SK-N-SH (cell line): ENCODE data around the gene SERPINB5. TPM values are rescaled to one million over a fixed set of nuclear protein-coding genes. Genes with fewer than 3 reads are reported as not detected.

ENCODE experiments used
- CTCF ChIA-PET: fragments of 300-600, 350-600 bp; formaldehyde crosslinking; extraction: SDS; loops from one replicate; lab custom pipeline; 2021; lab: Yijun Ruan, JAX
- POLR2A ChIA-PET: fragments of 350-600 bp; sonication (Branson Sonifier 250); formaldehyde crosslinking; extraction: SDS; loops from one replicate; lab custom pipeline; 2020; ENCODE audit warnings: antibody characterized with exemption, inconsistent platforms; lab: Yijun Ruan, JAX
- DNase-seq: peaks from one replicate; pipeline ENCODE4 v3.0.0; 2012
- H2AFZ ChIP-seq: fragments of 200-600 bp; sonication (generic); 2 replicates; pipeline ENCODE4 v1.8.1; 2016; ENCODE audit warnings: antibody characterized with exemption, mild to moderate bottlenecking, low read depth
- H3F3A ChIP-seq: fragments of 200-600 bp; sonication (generic); replicated peaks from 2 replicates; pipeline ENCODE3; 2016; ENCODE audit warnings: antibody characterized with exemption, mild to moderate bottlenecking; ENCODE audit not compliant: insufficient read depth
- H3K27ac ChIP-seq, 2 experiments: fragments of 200-500 bp in 1 of 2; fragments of 200-600 bp in 1 of 2; sonication (Bioruptor generic) in 1 of 2; sonication (generic), shearing (Covaris generic) in 1 of 2; 2 replicates each; pipeline versions ENCODE4 v1.5.1 to v1.6.1; 2014 to 2016; ENCODE audit warnings: low read depth in 2 of 2, inconsistent platforms in 1 of 2, low read length in 1 of 2, mild to moderate bottlenecking in 1 of 2, mixed read lengths in 1 of 2
- H3K27me3 ChIP-seq: fragments of 200-600 bp; sonication (generic), shearing (Covaris generic); 2 replicates; pipeline ENCODE4 v1.6.1; 2016; ENCODE audit warnings: mixed run types; ENCODE audit not compliant: insufficient read depth
- H3K36me3 ChIP-seq, 2 experiments: fragments of 200-500 bp in 1 of 2; fragments of 200-600 bp in 1 of 2; sonication (Bioruptor generic) in 1 of 2; sonication (generic) in 1 of 2; replicated peaks in 1 of 2; 2 replicates each; pipeline versions ENCODE3 to v1.5.1; 2014 to 2016; ENCODE audit warnings: low read length in 1 of 2, mild to moderate bottlenecking in 1 of 2; ENCODE audit not compliant: insufficient read depth in 2 of 2, control insufficient read depth in 1 of 2
- H3K4me1 ChIP-seq, 2 experiments: fragments of 200-500 bp in 1 of 2; fragments of 200-600 bp in 1 of 2; sonication (Bioruptor generic) in 1 of 2; sonication (generic), shearing (Covaris generic) in 1 of 2; 2 replicates each; pipeline versions ENCODE4 v1.5.1 to v1.6.1; 2014 to 2016; ENCODE audit warnings: low read depth in 1 of 2, low read length in 1 of 2, mixed run types in 1 of 2; ENCODE audit not compliant: insufficient read depth in 2 of 2, control insufficient read depth in 1 of 2
- H3K4me2 ChIP-seq: fragments of 200-600 bp; sonication (generic), shearing (Covaris generic); 2 replicates; pipeline ENCODE4 v1.6.1; 2017; ENCODE audit warnings: mixed run types
- H3K4me3 ChIP-seq, 2 experiments: fragments of 200-500 bp in 1 of 2; fragments of 200-600 bp in 1 of 2; sonication (Bioruptor generic) in 1 of 2; sonication (generic), shearing (Covaris generic) in 1 of 2; 2 replicates each; pipeline versions ENCODE4 v1.5.1 to v1.8.1; 2014 to 2016; ENCODE audit warnings: low read depth in 2 of 2, inconsistent platforms in 1 of 2, low read length in 1 of 2, mild to moderate bottlenecking in 1 of 2, mixed read lengths in 1 of 2, moderate library complexity in 1 of 2
- H3K79me2 ChIP-seq: fragments of 200-600 bp; sonication (generic); 2 replicates; pipeline ENCODE4 v1.8.1; 2017; ENCODE audit warnings: mild to moderate bottlenecking; ENCODE audit not compliant: insufficient read depth
- H3K9ac ChIP-seq: fragments of 200-600 bp; sonication (generic); 2 replicates; pipeline ENCODE4 v1.6.1; 2017; ENCODE audit warnings: mixed run types
- H3K9me2 ChIP-seq: fragments of 200-600 bp; sonication (generic); 2 replicates; pipeline ENCODE4 v1.6.1; 2017; ENCODE audit warnings: mixed run types
- H3K9me3 ChIP-seq: fragments of 200-600 bp; sonication (generic); 2 replicates; pipeline ENCODE4 v1.6.1; 2017; ENCODE audit warnings: mixed run types, mild to moderate bottlenecking, moderate library complexity
- H4K20me1 ChIP-seq: fragments of 200-600 bp; sonication (generic); 2 replicates; pipeline ENCODE4 v1.6.1; 2017; ENCODE audit warnings: mild to moderate bottlenecking, mixed run types; ENCODE audit not compliant: insufficient read depth
- EP300 ChIP-seq, 2 experiments: IDR thresholded peaks; 2 replicates each; pipeline versions ENCODE4 v1.4.0 to v1.6.1; 2012; ENCODE audit warnings: borderline replicate concordance in 1 of 2, low read depth in 1 of 2, low read length in 1 of 2
- FOSL2 ChIP-seq: IDR thresholded peaks from 2 replicates; pipeline ENCODE4 v1.4.0; 2012; ENCODE audit warnings: low read depth, mild to moderate bottlenecking, moderate library complexity, borderline replicate concordance
- FOXJ3 ChIP-seq: sonication (generic); formaldehyde crosslinking; IDR thresholded peaks from 2 replicates; pipeline ENCODE4 v1.5.1; 2020; ENCODE audit warnings: mild to moderate bottlenecking, missing genetic modification reagents
- GABPA ChIP-seq: IDR thresholded peaks from 2 replicates; pipeline ENCODE4 v1.4.0; 2012; ENCODE audit warnings: low read depth, mild to moderate bottlenecking
- JUND ChIP-seq: IDR thresholded peaks from 2 replicates; pipeline ENCODE4 v1.4.0; 2012
- MEF2A ChIP-seq: IDR thresholded peaks from 2 replicates; pipeline ENCODE4 v1.4.0; 2012; ENCODE audit warnings: low read depth, borderline replicate concordance
- NRF1 ChIP-seq: IDR thresholded peaks from 2 replicates; pipeline ENCODE4 v1.6.1; 2012; ENCODE audit warnings: low read depth, mild to moderate bottlenecking, low read length
- PBX3 ChIP-seq: IDR thresholded peaks from 2 replicates; pipeline ENCODE4; 2012
- RCOR1 ChIP-seq: fragments of 150-350 bp; IDR thresholded peaks from 2 replicates; pipeline ENCODE4 v1.6.1; 2017; ENCODE audit warnings: antibody characterized with exemption, low read length
- REST ChIP-seq: IDR thresholded peaks from 2 replicates; pipeline ENCODE4 v1.6.1; 2012; ENCODE audit warnings: mild to moderate bottlenecking, low read depth, low read length, moderate library complexity
- RFX5 ChIP-seq: IDR thresholded peaks from 2 replicates; pipeline ENCODE4 v1.6.1; 2012; ENCODE audit warnings: mild to moderate bottlenecking, improper control_type of control experiment, low read length
- SIN3A ChIP-seq: IDR thresholded peaks from 2 replicates; pipeline ENCODE4 v1.6.1; 2012; ENCODE audit warnings: low read depth, mild to moderate bottlenecking, low read length, moderate library complexity, borderline replicate concordance
- TAF1 ChIP-seq: IDR thresholded peaks from 2 replicates; pipeline ENCODE4 v1.6.1; 2012; ENCODE audit warnings: low read depth, mild to moderate bottlenecking, low read length, moderate library complexity, borderline replicate concordance
- TEAD4 ChIP-seq: IDR thresholded peaks from 2 replicates; pipeline ENCODE4 v1.4.0; 2012; ENCODE audit warnings: mild to moderate bottlenecking, borderline replicate concordance; ENCODE audit not compliant: insufficient read depth
- USF2 ChIP-seq: fragments of 150-350 bp; IDR thresholded peaks from 2 replicates; pipeline ENCODE4 v1.6.1; 2017; ENCODE audit warnings: antibody characterized with exemption, low read length, low read depth, borderline replicate concordance
- ZBTB33 ChIP-seq: IDR thresholded peaks from 2 replicates; pipeline ENCODE4 v1.4.0; 2012; ENCODE audit warnings: low read depth, borderline replicate concordance
- WGBS: methylation state at CpG from one replicate; pipeline ENCODE4 v1.1.6; 2017; ENCODE audit warnings: low lambda C conversion rate; 5-methylcytosine and 5-hydroxymethylcytosine counted together
- polyA plus RNA-seq, 3 experiments: library from polyadenylated mRNA; depleted of rRNA; stranded (reverse); fragments of >200 nt; gene quantifications; 2 replicates each; pipeline ENCODE4 v1.2.3, GENCODE V29; 2012

SERPINB5 gene
- polyA plus RNA-seq, 1 of the 3 experiments (the other 2 are of a cell fraction), result not detected

GRCh38 chr18:63467699-63468098 lies 9.1 kb upstream of the SERPINB5 start:
- TF ChIP-seq MEF2A (no peak), TEAD4 (no peak), PBX3 (no peak), GABPA (no peak), FOXJ3 (CRISPR knock-in tag) (no peak), EP300 (IDR thresholded peaks at IDR 0.05; ENCODE audit: borderline replicate concordance in 1 of 2, low read depth in 1 of 2, low read length in 1 of 2) (no peak), JUND (no peak), RCOR1 (no peak), FOSL2 (no peak), ZBTB33 (no peak), USF2 (no peak), TAF1 (no peak), SIN3A (no peak), REST (no peak), NRF1 (no peak), RFX5 (no peak)
- H2AFZ ChIP-seq, result no peak overlapping the region
- 65% methylated on average over 4 of the region's 4 CpGs for WGBS
- H4K20me1 ChIP-seq, result no peaks in the 10 kb centered on the region
- H3K27me3 ChIP-seq, result peaks cover 11% of the 10 kb centered on the region; the same call in 1 of the 2 replicates
- no peaks in the 10 kb centered on the region for H3K79me2 ChIP-seq
- no peaks in the 10 kb centered on the region for H3K4me1 ChIP-seq
- no peak overlapping the region for H3K4me2 ChIP-seq
- no peak for DNase-seq
- CTCF ChIA-PET, result interaction anchor here (0.7 kb wide), 1 partner anchor 58 kb away, joined by 3 read pairs; no protein-coding TSS in a partner anchor
- POLR2A ChIA-PET, result no interaction called here
- H3K9me3 ChIP-seq, result no peaks in the 10 kb centered on the region
- no peaks in the 10 kb centered on the region for H3K36me3 ChIP-seq
- no peak overlapping the region for H3K27ac ChIP-seq
- H3K9me2 ChIP-seq, result no peaks in the 10 kb centered on the region
- H3K4me3 ChIP-seq, result no peak overlapping the region
- no peaks in the 10 kb centered on the region for H3F3A ChIP-seq
- H3K9ac ChIP-seq, result no peak overlapping the region
